Ramos (cell line): ENCODE results near the gene ARID5B.
"Not testable (repeated sequence)": the region's sequence is repeated elsewhere in the genome, so short reads cannot be mapped to it uniquely, and the experiment has no call there.

ENCODE experiments used
- in situ Hi-C: fragments of 300-500 bp; cut with MboI; formaldehyde crosslinking; loops from one replicate; pipeline ENCODE4 v1.14.3; 2022; ENCODE audit warnings: low sequenced_read_pairs; ENCODE audit not compliant: unreplicated experiment

Gene ARID5B, protein sequence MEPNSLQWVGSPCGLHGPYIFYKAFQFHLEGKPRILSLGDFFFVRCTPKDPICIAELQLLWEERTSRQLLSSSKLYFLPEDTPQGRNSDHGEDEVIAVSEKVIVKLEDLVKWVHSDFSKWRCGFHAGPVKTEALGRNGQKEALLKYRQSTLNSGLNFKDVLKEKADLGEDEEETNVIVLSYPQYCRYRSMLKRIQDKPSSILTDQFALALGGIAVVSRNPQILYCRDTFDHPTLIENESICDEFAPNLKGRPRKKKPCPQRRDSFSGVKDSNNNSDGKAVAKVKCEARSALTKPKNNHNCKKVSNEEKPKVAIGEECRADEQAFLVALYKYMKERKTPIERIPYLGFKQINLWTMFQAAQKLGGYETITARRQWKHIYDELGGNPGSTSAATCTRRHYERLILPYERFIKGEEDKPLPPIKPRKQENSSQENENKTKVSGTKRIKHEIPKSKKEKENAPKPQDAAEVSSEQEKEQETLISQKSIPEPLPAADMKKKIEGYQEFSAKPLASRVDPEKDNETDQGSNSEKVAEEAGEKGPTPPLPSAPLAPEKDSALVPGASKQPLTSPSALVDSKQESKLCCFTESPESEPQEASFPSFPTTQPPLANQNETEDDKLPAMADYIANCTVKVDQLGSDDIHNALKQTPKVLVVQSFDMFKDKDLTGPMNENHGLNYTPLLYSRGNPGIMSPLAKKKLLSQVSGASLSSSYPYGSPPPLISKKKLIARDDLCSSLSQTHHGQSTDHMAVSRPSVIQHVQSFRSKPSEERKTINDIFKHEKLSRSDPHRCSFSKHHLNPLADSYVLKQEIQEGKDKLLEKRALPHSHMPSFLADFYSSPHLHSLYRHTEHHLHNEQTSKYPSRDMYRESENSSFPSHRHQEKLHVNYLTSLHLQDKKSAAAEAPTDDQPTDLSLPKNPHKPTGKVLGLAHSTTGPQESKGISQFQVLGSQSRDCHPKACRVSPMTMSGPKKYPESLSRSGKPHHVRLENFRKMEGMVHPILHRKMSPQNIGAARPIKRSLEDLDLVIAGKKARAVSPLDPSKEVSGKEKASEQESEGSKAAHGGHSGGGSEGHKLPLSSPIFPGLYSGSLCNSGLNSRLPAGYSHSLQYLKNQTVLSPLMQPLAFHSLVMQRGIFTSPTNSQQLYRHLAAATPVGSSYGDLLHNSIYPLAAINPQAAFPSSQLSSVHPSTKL

DNA sequence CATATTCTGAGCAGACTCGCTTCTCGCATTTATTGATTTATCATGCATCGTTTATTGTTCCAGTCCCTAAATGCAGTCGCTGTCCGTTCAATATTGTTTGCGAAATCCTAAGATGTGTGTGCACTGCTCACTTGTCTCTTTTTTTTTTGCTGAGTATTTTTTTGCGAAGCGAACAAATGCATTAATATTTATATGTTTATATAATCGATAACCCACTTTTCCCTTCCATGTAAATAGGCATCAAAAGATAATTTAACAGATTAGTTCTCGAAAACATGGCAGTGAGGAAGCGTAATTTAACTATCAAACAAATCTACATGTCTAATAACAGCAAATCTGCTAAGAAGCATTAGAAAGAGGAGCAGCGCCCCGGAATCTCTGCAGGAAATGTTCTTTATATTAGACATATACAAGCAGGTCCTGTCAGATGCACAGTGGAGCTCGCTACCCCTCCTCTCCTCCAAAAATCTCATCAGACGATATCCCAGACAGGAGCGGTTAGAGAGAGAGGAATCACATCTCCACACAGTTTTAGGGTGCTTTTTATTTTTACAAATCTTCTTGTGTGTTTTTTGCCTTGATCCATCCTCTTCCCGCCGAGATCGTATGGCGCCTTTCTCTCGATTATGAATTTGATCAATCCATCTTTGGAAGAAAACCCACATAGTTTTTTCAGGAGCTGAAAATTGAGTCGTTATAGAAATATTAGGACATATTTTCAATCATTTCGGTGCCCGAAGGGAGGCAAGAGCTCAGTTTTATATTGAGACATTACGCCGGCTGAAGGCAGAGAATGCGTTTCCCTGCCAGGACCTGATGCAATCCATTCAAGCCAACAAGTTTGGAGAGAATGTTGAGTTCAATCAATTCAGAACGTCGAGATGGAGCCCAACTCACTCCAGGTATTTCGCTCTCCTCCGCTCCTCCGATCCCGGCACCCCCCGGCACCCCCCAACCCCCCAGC, at the start of gene ARID5B:
Gene ARID5B, plus strand, starts transcription at position 871 of the 964 bp plus-strand sequence. Its CDS starts 11 bp downstream, at position 882.
- in situ Hi-C loops = no loop called here

DNA sequence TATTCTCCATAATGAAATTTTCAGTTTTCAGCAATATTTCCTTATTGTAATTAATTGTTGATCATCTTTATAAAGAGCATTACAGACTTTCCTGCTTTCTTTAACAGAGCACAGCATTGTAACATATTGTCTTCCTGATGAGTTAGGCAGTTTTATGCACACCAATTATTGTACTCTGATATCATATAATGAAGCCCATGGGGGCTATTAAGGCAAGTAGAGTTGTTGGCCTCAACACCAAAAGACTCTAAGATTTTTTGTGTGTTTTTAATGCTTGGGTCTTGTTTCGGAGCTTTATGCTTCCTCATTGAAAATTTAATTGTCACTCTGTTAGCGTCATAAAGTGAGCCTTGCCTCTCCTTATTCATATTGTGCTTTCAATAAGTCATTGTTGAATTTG, 49.2 kb upstream of the ARID5B start:
- in situ Hi-C loops = no loop called here

DNA sequence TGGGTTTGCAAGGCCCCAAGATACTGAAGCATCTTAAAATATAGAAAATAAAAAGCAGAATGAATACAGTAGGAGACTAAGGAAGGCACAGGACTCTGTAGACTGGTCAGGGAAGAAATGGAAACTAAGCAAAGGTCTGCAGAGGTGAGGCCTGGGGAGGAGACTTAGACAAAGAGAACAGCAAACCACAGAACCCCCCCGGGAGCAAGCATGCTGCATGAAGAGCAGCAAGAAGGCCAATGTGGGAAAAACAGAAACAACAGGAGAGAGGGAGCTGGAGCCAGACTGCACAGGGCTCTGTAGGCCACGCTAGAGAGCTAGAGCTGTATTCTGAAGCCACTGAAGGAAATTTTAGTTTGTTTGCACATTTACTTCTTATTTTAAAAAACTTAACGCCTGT, 45.7 kb upstream of the ARID5B start:
- in situ Hi-C loops = no loop called here

DNA sequence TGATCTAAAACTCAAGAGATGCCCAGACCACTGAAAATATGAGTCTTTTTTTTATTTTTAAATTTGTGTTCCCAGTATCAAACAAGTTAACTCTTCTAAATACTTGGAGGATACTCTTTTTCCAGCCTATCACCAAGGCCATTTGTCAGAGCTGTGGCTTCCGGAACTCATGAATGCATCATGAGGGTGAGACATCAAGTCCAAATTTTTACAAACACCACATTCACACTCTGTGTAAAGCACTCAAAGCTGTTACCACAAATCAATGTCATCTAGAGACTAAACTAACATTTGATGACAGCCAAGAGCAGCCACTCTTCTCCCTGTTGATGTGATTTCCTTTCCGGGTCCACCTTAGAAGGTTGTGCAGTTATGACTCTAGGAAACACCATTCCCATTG, 43.8 kb upstream of the ARID5B start:
- in situ Hi-C loops = no loop called here

DNA sequence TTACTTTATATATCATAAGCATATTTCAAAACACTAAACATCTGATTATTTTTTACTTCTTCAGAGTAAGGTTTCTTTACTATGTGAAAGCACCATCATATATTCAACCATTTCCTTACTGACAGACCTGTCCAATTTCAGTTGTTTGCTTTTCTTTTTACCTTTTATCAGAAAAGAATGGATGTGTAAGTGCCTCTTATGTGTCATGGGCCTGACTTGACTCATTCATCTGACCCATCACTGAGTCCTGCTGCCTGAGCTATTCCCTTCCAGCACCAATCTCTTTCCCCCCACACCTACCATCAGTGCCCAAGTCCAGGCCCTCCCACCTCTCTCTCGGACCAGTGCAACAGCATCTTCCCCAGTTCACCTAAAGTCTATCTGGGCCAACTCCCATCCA, 41.7 kb upstream of the ARID5B start:
- in situ Hi-C loops = no loop called here

DNA sequence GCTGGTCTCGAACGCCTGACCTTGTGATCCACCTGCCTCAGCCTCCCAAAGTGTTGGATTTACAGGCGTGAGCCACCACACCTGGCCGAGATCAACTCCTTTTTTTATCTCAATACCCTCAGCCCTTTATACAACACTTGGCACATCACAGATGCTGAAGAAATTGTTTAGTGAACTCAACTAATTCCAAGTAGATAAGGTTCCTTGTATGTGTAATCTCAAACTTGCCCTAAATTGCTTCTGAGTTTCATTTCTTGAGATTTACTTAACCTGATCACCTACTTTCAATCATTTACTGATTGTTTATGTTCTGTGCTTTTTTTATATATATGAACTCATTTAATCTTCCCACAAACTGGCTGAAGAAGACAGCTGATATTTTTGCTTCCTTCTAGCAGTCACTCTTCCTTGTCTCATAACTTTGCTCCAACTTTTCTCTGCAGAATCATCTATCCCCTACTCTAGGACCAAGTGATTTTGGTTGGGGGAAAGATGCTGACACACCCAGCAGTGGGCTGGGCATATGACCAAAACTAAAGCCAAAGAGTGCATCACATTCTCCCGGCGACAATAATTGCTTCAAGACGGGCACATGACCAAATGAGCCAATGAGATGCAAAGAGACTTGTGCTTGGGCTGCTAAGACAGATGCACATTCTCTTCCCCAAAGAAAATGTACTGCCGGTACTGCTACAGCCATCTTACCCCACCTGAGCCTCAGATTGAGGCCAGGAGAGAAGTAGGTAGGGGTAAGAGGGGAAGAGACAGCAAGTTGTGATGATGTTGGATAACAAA, 40.3 kb upstream of the ARID5B start:
- in situ Hi-C loops = no loop called here

DNA sequence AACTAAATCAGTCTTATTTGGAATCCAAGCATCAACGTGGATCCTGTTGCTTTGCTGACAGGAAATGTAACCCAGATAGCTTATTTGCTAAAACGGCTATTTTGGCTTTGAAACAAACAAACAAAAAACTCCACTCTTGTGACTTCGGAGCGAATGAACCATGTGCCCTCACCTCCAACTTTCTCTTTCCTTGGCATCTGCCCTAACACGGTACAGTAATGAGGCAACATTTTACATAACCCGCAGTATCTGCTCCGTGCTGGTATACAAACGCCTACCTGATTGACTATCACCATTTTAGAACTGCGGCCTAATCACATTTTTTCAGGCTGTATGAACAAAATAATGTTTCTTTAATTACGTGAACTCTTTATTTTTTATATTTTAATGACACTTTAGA, 37.5 kb upstream of the ARID5B start:
- in situ Hi-C loops = no loop called here

DNA sequence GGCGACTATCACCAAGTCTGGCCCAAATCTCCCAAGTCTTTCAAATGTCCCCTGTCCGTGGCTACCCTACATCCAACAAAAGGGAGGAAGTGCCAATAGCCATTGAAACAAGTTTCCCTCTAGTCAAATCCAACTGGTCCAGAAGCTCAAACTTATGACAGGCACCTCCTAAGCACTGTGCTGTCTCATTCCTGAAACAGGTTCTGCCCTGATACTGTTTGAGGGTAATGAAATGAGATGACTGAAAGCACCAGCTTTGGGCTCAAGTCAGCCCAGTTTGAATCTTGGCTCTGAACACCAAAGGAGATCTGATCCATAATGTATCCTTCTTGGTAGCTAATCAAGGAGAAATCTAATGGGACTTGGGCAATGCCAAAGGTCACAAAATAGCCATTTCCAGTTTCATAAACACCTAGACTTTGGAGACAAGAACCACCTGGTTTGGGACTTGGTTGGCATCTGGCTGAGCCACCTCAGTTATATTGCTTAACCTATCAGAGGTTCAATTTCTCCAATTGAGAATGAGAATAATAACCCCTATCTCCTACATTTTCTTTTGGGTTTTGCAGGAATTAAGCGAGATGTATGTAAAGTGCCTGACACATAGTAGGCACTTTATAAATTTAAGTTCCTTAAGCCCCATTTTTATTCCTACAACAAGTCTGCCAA, 34.7 kb upstream of the ARID5B start:
- in situ Hi-C loops = no loop called here

DNA sequence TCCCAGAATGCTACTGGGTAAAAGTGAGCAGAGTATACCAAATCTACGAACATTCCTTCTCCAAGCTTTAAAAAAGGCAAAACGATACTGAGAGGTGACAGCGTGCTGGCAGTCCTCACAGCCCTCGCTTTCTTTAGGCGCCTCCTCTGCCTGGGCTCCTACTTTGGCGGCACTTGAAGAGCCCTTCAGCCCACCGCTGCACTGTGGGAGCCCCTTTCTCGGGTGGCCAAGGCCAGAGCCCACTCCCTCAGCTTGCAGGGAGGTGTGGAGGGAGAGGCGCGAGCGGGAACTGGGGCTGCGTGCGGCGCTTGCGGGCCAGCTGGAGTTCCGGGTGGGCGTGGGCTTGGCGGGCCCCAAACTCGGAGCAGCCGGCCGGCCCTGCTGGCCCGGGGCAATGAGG, 34.1 kb upstream of the ARID5B start:
- in situ Hi-C loops = not testable (repeated sequence)

DNA sequence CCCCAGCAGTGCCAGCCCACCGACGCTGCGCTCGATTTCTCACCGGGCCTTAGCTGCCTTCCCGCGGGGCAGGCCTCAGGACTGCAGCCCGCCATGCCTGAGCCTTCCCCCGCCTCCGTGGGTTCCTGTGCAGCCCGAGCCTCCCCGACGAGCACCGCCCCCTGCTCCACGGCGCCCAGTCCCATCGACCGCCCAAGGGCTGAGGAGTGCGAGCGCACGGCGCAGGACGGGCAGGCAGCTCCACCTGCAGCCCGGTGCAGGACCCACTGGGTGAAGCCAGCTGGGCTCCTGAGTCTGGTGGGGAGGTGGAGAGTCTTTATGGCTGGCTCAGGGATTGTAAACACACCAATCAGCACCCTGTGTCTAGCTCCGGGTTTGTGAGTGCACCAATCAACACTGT, 33.7 kb upstream of the ARID5B start:
- in situ Hi-C loops = not testable (repeated sequence)

DNA sequence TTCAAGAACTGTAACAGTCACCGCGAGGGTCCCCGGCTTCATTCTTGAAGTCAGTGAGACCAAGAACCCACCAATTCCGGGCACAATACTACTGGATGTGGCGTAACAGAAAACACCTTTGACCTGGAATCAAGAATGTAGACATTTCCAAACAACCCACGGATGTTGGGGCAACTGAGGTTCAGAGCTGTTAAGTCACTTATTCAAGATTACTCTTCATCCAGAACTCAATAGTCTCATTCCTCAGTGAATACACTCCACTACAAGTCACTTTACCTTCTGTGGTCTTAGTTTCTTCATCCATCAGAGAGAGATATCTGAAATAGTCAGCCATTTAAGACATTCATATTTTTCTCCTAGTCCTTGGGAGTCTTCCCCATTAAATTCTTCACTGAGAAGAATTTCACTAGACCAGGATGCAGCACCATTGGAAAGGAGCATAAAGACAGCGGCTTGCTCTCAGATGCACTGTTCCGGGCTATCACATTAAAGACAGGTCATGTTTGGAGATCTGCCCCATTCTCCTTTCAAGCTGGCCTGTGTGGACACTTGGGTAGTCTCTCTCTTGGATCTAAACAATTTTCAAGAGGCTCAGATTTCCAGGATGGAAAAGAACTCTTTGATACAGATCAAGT, 32.3 kb upstream of the ARID5B start:
- in situ Hi-C loops = no loop called here

DNA sequence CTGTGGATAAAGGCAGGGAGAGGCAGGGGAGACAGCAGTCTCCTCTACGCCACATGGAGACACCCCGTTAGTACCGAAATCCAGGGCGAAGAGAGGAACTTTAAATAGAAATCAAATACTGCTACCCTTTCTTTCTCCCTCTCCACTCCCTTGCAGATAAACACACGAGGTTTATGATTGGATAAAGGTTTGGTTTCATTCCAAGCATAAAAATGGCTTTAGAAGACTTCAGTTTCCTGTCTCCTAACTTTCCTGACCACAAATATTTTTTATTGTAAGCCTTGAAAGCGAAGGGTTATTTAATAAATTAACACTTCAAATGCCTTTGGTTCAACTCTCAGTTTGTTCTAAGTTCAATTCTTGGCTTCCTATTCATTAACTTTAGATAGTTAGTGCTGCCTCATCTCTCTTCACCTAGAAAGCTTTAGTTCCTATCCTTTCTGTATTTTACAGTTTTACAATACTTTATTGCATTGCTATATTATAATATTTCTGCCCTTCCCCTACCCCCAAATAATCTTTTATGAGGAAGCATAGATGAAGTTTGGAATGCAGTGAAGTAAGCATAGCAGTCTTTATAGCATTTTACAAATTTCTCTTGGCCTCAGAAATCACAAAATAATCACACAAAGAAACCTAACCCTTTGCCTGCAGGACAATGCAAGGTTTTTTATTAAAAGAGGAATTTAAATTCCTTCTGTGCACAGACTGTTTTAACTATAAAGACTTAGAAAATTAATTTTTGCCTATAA, 31.5 kb upstream of the ARID5B start:
- in situ Hi-C loops = no loop called here

DNA sequence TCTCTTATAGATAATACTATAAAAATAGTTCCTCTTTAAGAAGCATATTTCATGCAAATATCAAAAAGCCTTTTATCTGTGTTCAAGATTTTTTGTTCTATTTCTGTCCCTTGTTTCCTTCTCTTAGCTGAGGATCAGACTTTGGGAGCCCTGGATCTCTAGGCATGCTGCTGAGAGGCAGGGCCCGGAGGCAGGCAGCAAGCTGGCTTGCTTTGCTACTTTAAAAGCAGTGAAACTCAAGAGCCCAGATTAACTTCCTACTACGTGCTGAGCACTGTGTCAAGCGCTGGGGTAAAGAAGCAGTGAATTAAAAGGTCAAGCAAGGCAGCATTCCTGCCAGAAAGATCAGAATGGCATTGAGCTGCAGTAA, 31.0 kb upstream of the ARID5B start:
- in situ Hi-C loops = no loop called here

DNA sequence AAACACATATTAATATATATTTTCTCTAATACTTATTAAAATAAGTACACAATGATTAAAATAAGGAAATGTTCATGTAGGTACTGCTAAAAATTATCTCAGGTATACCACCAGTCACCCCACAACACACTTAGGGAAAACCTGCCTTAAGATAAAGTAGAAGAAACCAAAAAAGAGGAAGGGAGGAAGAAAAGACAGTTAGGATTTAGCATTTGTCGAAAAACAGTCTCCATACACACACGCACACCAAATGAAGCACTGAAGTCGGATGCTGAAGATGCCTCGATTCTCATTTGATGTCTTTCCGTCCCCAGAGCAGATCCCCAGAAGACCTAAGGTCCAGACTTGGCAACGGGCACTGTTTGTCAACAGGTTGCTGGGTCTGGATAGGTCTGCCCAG, 30.0 kb upstream of the ARID5B start:
- in situ Hi-C loops = no loop called here

DNA sequence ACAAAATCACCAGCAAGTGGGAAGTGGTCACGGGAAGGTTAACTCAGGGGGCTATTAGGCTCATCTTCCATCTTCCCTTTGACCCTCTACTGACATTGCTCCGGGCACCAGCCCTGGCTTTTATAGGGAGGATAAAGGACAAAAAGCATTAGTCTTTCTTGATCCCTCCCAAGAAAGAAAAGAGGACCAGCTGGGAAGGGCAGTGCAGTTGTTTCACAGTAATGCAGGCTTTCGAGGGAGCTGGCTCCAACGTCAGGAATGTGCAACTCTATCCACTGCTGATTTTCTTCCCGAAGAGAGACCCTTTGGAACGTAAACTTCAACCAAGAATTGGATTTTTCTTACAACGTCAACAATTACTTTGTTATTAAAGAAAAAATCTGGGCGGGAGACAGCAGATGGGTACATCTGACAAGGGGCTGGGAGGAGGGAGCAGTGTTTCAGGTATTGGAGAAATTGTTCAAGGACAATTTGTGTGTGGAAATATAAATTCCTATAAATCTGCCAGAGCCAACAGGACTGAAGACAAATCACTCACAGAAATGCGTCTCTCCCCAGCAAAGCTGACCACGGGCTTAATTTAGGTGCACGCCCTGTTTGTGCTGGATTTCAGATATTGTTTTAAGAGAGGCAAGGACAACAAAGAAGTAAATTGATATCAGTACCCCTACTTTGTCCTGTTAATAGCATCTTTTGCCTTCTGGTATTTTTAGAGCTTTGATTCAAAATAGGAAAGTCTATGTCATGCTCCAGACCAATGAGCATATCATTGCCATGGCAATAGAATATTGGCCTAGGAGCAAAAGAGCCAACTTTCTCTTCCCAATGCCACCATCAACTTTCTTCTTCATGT, 23.4 kb upstream of the ARID5B start:
- in situ Hi-C loops = no loop called here

DNA sequence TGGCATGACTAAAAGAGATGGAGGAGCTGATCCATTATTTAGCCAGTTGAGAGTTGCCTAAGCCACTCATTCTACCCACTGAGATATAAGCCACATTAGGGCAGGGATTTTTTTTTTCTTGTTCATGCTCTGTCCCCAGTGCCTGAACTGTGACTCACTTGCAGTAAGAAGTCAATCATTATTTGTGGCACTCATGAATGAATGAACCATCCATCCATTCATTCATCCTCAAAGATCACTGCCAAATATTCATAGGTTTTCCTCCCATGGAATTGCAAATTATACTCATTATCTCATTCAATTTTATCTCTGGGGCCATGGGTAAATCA, 22.8 kb upstream of the ARID5B start:
- in situ Hi-C loops = no loop called here
